PFSK-1 (cell line): Measurements from ENCODE around the gene TMEM203.

Source experiments
- FOXP2 ChIP-seq: optimal IDR thresholded peaks from 2 replicates; pipeline ENCODE3; 2011; ENCODE audit warnings: borderline replicate concordance, control low read depth, inconsistent platforms; ENCODE audit not compliant: insufficient read depth; ENCODE audit errors: extremely low read length, extremely low read depth
- POLR2AphosphoS5 ChIP-seq: IDR thresholded peaks from 2 replicates; pipeline ENCODE4 v1.6.1; 2012; ENCODE audit warnings: low read depth, mild to moderate bottlenecking, control low read depth, low read length, moderate library complexity
- REST ChIP-seq, 2 experiments: IDR thresholded peaks; 2 replicates each; pipeline versions ENCODE4 v1.6.1 to v1.8.0; 2011 to 2012; ENCODE audit warnings: low read depth in 2 of 2, low read length in 2 of 2, control low read depth in 1 of 2, inconsistent platforms in 1 of 2, mild to moderate bottlenecking in 1 of 2, moderate library complexity in 1 of 2; ENCODE audit not compliant: insufficient read depth in 1 of 2
- SIN3A ChIP-seq: IDR thresholded peaks from 2 replicates; pipeline ENCODE4 v1.6.1; 2012; ENCODE audit warnings: mild to moderate bottlenecking, low read length, moderate library complexity, borderline replicate concordance; ENCODE audit not compliant: insufficient read depth
- TAF1 ChIP-seq: IDR thresholded peaks from 2 replicates; pipeline ENCODE4 v1.6.1; 2012; ENCODE audit warnings: low read length, control low read depth, borderline replicate concordance; ENCODE audit not compliant: insufficient read depth

TMEM203 gene

GRCh38 chr9:137232101-137232500 lies 26.7 kb upstream of the TMEM203 start:
- TF ChIP-seq TAF1: no peak
- TF ChIP-seq POLR2AphosphoS5: no peak

- TF ChIP-seq FOXP2 (no peak), SIN3A (no peak), REST (IDR thresholded peaks at IDR 0.05; ENCODE audit: insufficient read depth in 1 of 2, low read depth in 2 of 2, low read length in 2 of 2) (no peak), POLR2AphosphoS5 (no peak), TAF1 (no peak)
Observed at GRCh38 chr9:137231372-137232039, 26.1 kb upstream of the TMEM203 start.

- TF ChIP-seq SIN3A: no peak
- no peak for TF ChIP-seq FOXP2
- no peak for TF ChIP-seq POLR2AphosphoS5
- no peak for TF ChIP-seq TAF1
- no peak for TF ChIP-seq REST (IDR thresholded peaks at IDR 0.05; ENCODE audit: insufficient read depth in 1 of 2, low read depth in 2 of 2, low read length in 2 of 2)
Observed at GRCh38 chr9:137230705-137231371, 25.4 kb upstream of the TMEM203 start, which contains the start of gene SLC34A3. Gene SLC34A3, plus strand, starts transcription at chr9:137230901. Its CDS starts 802 bp downstream, at chr9:137231703.

GRCh38 chr9:137229903-137230704 lies 24.7 kb upstream of the TMEM203 start:
- TF ChIP-seq SIN3A (no peak), REST (IDR thresholded peaks at IDR 0.05; ENCODE audit: insufficient read depth in 1 of 2, low read depth in 2 of 2, low read length in 2 of 2) (no peak), FOXP2 (no peak), POLR2AphosphoS5 (no peak), TAF1 (no peak)
